GM18868 (cell line): Measurements from ENCODE around the gene GABPA.

Experiments
- ATAC-seq: cut with Tn5 transposase; IDR thresholded peaks from one replicate; pipeline ENCODE4 v1.9.1; 2021; ENCODE audit warnings: mild to moderate bottlenecking, moderate library complexity; ENCODE audit not compliant: unreplicated experiment

GABPA gene

DNA sequence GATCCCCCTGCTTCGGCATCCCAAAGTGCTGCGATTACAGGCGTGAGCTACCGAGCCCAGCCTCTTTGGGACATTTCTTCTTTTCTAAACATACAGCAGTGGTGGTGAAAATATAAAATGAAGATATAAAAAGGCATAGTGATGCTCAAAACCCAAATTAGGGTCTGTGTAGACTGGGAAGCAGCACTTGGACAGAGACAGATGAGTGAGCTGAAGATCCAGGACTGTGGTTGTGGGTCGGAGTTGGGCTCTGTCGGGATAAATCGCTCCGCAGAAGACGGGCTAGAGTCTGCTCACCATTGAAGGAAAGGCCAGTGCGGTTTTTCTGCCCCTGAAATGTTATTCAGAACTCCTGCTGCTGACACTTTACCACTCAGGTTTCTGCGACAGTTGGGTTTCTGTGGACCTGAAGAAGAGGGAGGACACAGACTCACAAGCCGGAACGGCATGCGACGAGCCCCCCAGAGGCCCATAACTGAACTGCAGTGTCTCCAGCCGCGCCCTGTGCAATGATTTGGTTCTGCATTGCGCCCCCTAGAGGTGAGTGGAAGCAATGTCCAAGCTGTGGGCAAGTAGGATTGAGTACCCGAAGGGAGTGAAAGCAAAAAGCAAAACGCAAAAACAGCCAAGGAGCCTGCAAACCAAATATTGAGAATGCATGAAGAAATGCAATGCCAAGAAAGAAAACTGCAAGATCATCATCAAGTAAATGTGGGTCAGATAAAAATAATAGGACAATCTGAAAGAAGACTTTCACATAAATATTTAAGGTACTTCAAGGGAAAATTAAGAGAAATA, 66.6 kb downstream of the GABPA start:
- ATAC-seq: peak; percentile 100

DNA sequence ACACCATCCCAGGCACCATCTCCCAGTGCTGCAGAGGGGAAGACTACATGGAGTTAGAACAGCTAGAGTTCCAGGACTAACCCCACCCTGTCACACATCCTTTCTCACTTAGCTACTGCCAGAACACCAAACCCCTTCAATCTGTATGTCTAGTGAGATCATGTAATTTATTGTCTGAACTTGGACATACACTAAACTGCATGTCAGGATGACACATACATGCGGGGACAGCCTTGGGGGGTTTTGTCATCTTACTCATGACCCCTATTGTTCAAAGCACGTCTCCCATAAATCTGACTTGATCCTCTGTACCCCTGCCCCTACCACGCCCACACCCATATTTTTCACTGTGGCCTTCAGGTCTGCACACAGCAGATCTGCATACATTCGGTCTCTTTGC, 71.3 kb downstream of the GABPA start:
- no peak for ATAC-seq

DNA sequence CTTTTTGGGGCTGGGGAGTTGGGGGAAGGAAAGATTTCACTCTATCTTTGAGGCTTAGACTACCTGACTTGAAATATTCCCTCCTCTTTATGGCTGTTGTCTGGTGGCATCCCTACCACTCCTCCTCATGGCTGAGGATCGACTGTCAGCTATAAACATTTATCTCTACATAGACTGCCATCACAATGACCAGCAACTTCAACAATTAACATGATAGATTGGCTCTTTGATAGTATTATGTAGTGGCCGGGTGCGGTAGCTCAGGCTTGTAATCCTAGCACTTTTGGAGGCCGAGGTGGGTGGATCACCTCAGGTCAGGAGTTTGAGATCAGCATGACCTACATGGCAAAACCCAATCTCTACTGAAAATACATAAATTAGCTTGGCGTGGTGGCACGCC, 72.4 kb downstream of the GABPA start:
- ATAC-seq: no peak

DNA sequence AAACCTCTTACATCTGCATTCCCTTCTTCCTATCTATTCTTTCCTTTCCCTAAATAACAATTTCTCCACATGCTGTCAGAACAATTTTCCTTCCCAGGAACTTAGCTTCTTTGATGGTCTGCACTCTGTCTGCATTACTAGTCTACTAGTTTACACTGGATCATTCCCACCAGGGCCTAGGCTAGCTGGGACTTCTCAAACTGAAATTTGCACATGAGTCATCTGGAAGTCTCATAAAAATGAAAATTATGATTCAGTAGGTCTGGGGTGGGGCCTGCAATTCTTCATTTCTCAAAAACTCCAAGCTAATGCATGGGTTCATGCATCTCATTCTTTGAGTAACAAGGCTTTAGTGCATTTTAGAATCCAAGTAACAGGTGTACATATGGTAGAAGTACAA, 74.2 kb downstream of the GABPA start:
- ATAC-seq: no peak

DNA sequence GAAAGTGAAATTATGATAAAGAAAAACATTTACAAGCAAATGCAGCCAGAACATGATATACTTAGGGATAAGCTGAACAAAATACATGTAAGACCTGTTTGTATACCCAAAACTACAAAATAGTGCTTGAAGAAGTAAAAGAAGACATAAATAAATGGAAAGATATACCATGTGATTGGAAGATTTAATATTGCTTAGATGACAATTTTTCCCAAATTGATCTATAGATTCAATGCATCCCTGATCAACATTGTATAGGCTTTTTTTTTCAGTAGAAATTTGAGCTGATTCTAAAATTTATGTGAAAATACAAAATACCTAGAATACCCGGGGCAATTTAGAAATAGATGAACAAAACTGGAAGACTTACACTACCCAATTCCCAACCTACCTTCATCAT, 76.4 kb downstream of the GABPA start:
- ATAC-seq: no peak

DNA sequence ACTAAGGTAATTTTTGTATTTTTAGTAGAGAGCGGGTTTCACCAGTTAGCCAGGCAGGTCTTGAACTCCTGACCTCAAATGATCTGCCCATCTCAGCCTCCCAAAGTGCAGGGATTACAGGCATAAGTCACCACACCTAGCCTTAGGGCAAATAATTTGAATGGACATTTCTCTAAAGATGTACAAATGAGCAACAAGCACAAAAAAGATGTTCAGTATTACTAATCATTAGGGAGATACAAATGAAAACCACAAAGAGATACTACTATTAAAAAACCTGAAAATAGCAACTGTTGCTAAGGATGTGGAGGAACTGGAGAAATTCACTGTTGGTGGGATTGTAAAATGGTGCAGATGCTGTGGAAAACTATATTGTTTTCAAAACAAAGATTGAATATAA, 79.1 kb downstream of the GABPA start:
- ATAC-seq: no peak

DNA sequence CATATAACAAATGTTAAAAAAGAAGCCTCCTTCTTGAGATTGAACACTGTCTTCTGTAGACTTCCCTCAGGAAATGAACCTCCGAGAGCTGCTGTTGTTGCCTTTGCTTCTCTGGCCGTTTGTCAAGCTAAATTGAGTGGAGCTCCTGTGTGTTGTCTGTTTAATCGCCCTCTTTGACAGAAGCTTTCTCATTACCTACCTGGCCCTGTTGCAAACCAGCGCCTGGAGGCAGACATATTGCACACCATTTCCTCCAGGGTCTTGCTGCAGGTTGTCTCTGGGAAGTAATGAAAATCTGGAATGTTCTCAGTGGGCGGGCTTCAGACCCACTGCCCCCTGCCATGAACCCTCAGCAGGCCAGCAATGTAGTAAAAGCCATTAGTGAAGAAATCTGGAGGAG, 83.3 kb downstream of the GABPA start:
- no peak for ATAC-seq

DNA sequence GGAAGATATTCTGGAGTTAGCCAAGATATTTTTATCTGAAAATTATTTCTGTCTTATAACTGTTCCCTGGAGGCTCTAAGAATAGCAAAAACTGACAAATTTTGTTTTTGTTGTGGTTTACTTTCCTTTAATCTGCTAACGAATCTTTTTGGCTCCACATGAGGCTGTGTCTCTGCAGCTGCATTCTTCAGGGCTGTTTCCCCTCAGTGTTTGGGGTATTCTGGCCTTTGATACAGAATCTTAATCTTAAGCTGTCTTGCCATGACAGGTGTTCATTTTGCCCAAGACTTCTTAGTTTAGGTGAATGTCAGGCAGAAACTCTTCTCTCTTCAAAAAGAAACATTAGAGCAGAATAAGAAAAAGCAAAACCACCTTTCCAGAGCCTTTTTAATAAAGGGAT, 83.8 kb downstream of the GABPA start:
- ATAC-seq: no peak
